MM.1S (cell line): ENCODE data around the gene CENPM.

Source experiments
- EZH2 ChIP-seq: fragments of 300-600 bp; sonication (generic); optimal IDR thresholded peaks from 2 replicates; pipeline ENCODE3; 2017; ENCODE audit warnings: low read depth, mild to moderate bottlenecking, antibody characterized with exemption, low read length, mixed read lengths
- TF ChIP-seq, protein P1 (sequence below): fragments of 300-600 bp; sonication (generic); IDR thresholded peaks from 2 replicates; pipeline ENCODE4 v1.5.1; 2016; ENCODE audit warnings: antibody characterized with exemption, low read length, mixed read lengths

DNA sequence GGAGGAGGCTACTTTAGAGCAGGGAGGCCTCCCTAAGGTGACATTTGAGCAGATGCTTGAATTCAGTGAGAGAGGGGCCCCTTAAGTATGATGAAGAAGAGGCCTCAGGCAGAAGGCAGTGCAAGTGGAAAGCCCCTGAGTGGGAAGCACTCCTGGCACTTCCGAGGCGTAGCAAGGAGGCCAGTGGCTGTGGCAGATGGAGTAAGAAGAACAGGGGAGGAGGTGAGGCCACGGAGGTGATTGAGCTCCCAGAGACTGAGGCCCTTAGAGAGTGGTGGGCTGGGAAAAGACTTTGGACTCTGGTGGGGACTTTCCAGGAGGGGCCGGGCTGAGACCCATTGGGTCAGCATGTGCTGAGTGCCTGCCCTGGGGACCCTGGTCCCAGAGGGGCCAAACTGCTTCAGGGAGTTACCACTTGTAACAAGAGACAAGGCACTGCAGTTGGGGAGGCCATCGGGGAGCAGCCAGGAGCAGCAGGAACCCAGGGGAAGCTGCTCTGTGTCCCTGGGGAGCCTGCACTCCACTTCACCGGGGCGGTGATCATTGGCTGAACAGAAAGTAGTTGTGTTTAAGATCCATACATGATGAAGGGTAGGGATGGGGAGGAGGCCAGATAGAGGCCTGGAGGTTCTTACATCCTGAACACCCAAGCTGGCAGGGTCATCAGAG is 2.5 kb upstream of the CENPM start:
- no peak for TF ChIP-seq EZH2
- TF ChIP-seq, protein P1, sequence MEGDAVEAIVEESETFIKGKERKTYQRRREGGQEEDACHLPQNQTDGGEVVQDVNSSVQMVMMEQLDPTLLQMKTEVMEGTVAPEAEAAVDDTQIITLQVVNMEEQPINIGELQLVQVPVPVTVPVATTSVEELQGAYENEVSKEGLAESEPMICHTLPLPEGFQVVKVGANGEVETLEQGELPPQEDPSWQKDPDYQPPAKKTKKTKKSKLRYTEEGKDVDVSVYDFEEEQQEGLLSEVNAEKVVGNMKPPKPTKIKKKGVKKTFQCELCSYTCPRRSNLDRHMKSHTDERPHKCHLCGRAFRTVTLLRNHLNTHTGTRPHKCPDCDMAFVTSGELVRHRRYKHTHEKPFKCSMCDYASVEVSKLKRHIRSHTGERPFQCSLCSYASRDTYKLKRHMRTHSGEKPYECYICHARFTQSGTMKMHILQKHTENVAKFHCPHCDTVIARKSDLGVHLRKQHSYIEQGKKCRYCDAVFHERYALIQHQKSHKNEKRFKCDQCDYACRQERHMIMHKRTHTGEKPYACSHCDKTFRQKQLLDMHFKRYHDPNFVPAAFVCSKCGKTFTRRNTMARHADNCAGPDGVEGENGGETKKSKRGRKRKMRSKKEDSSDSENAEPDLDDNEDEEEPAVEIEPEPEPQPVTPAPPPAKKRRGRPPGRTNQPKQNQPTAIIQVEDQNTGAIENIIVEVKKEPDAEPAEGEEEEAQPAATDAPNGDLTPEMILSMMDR = no peak
